Suprapubic skin (tissue), 3 donors: ENCODE data around the gene SGCD.

Experiments used
- CTCF ChIP-seq, 2 donors: fragments of 200-600 bp in 1 of 2; fragments of 450-650 bp in 1 of 2; sonication (generic) in 1 of 2; IDR thresholded peaks; one replicate each; pipeline ENCODE4 v1.5.1; 2016 to 2019; ENCODE audit warnings: antibody characterized with exemption in 2 of 2, mild to moderate bottlenecking in 1 of 2, moderate library complexity in 1 of 2
- POLR2AphosphoS5 ChIP-seq, 3 donors: sonication (generic); formaldehyde crosslinking; IDR thresholded peaks; one replicate each; pipeline ENCODE4 v1.6.1; 2017; ENCODE audit warnings: antibody characterized with exemption in 3 of 3

DNA sequence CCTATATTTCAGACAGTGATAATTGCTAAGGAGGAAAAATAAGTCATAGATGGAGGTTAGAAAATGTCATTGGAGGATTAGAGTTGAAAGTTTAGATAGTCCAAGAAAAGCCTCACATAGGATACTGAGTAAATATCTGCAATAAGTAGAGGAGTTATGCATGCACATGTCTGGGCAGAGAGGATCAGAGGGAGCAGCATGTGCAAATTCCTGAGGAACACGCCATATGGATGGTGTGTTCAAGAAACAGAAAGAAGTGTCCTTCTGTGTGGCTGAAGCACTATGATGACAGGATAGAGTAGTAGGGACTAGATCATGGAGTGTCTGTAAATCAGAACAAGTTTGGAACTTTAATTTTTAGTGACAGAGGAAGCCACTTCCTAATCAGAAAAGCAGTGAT is 52.2 kb downstream of the SGCD start:
- TF ChIP-seq CTCF (IDR thresholded peaks at IDR 0.05), result no peak
- no peak for TF ChIP-seq POLR2AphosphoS5 (IDR thresholded peaks at IDR 0.05)
